ENCODE results near the gene PPP1R7.

PPP1R7 gene

DNA sequence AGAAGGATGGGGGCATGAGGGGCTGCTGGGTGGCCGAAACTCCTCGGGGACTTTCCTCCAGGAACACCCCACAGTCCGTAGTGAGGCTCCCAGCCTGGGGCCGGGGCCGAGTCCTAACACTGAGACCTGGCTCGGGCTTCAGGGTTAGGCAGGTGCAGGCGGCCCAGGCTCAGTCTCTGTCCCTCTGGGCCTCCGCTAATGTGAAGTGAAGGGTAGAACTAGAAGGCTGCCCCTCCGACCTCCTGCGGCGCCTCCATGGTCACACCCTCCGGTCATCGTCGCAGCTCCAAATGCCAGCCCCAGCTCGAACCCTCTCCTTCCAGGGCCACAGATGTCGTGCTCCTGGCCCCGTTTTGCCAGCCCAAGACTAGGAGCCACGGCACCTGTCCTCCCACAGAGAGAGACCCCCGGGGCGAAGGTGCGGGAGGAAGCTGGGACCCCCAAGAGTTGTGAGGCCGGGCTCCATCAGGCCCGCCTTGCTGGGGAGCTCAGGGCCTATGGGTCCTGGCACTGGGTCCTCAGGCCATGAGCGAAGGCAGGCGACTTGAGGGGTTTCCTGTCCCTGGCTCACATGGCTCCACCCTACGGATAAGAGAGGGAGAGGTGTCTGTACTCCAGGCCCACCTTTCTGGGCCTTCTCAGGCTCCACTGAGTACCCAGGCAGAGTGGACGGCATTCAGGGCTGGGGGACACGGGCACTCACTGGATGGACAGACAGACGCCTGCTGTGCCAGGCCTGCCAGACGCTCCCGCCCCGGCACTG, 39.0 kb downstream of the PPP1R7 start:
- in situ Hi-C loops (cut with HindIII; ENCODE audit: low sequenced_read_pairs): no loop called here
- H3K4me3 ChIP-seq (ENCODE audit: low read depth, low read length): no peak overlapping the region
- DNase-seq (ENCODE audit: low read depth, low spot score): no peak
- TF ChIP-seq, protein P1, sequence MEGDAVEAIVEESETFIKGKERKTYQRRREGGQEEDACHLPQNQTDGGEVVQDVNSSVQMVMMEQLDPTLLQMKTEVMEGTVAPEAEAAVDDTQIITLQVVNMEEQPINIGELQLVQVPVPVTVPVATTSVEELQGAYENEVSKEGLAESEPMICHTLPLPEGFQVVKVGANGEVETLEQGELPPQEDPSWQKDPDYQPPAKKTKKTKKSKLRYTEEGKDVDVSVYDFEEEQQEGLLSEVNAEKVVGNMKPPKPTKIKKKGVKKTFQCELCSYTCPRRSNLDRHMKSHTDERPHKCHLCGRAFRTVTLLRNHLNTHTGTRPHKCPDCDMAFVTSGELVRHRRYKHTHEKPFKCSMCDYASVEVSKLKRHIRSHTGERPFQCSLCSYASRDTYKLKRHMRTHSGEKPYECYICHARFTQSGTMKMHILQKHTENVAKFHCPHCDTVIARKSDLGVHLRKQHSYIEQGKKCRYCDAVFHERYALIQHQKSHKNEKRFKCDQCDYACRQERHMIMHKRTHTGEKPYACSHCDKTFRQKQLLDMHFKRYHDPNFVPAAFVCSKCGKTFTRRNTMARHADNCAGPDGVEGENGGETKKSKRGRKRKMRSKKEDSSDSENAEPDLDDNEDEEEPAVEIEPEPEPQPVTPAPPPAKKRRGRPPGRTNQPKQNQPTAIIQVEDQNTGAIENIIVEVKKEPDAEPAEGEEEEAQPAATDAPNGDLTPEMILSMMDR (IDR thresholded peaks at IDR 0.05; ENCODE audit: low read depth, low read length): no peak

DNA sequence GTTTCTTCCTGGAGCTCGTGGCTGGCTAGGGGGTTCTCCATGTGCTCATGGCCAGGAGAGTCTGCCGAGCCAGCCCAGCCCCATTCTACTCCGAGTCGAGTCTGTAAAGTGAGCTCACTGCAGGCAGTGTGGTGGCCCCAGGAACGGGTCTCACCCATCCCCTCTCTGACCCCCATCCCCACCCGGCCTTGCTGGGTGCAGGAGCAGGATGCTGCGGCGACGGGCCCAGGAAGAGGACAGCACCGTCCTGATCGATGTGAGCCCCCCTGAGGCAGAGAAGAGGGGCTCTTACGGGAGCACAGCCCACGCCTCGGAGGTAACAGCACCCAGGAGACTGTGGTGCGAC, 39.6 kb downstream of the PPP1R7 start:
- in situ Hi-C loops (cut with HindIII; ENCODE audit: low sequenced_read_pairs): no loop called here
- TF ChIP-seq, protein P1 (IDR thresholded peaks at IDR 0.05; ENCODE audit: low read depth, low read length): no peak
- DNase-seq (ENCODE audit: low read depth, low spot score): no peak
- no peak overlapping the region for H3K4me3 ChIP-seq (ENCODE audit: low read depth, low read length)

DNA sequence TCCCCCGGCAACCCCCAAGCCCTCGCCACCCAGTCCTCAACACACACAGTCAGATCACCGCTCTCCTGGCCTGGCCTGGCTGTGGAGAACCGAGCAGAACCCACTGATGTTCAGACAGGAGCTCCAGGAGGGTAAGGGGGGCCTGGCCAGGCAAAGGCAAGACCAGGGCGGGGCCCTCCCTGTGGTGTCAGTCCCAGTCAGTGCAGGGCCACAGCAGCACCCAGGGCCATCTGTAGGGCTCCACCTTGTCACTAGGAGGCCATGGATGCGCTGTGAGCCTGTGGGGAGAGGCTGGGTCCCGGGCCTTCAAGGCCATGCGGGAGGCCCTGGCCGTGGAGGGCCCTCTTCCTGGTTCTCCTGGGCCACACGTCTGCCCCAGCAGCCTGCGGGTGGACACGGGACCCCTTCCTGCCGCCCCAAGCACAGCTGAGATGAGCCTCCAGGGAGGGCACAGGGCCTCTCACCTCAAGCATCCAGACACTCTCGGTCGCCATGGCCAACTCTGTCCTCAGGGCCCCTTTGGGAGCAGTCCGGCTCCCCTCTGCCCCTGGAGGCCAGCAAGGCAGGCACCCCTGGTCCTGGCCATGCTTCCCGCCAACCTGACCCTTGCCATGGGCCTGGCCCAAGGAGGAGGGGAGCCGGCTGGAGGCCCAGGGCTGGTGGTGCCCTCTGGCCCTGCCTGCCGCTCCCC, 40.2 kb downstream of the PPP1R7 start:
- TF ChIP-seq, protein P1 (IDR thresholded peaks at IDR 0.05; ENCODE audit: low read depth, low read length): no peak
- in situ Hi-C loops (cut with HindIII; ENCODE audit: low sequenced_read_pairs): no loop called here
- no peak for DNase-seq (ENCODE audit: low read depth, low spot score)
- H3K4me3 ChIP-seq (ENCODE audit: low read depth, low read length): no peak overlapping the region

- TF ChIP-seq, protein P1 (IDR thresholded peaks at IDR 0.05; ENCODE audit: low read depth, low read length): no peak
- no peak overlapping the region for H3K4me3 ChIP-seq (ENCODE audit: low read depth, low read length)
- in situ Hi-C loops (cut with HindIII; ENCODE audit: low sequenced_read_pairs): no loop called here
- DNase-seq (ENCODE audit: low read depth, low spot score): no peak
Observed at GRCh38 chr2:241191081-241191480, 40.8 kb downstream of the PPP1R7 start.

GRCh38 chr2:241193271-241193670, 43.0 kb downstream of the PPP1R7 start:
- TF ChIP-seq, protein P1 (IDR thresholded peaks at IDR 0.05; ENCODE audit: low read depth, low read length): no peak
- in situ Hi-C loops (cut with HindIII; ENCODE audit: low sequenced_read_pairs): no loop called here
- DNase-seq (ENCODE audit: low read depth, low spot score): no peak
- H3K4me3 ChIP-seq (ENCODE audit: low read depth, low read length): no peak overlapping the region

DNA sequence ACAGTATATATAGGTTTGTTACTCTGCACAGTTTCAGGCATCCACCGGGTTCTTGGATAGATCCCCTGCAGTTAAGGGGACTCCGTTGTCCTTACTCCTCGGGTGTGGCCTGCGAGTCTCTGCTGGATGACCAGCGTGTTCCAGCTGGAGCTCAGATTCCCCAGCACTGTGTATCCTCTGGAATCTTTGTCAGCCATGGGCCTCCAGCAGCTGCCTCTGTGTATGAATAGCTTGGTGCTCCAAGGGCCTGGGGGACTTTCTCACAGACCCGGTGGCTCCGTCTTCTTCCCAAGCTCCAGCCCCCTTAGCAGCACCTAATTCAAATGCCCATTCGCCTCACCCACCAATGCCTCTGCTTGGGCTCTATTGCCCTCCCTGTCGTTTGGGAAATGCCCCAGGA, 44.5 kb downstream of the PPP1R7 start:
- no peak for DNase-seq (ENCODE audit: low read depth, low spot score)
- H3K4me3 ChIP-seq (ENCODE audit: low read depth, low read length): no peak overlapping the region
- TF ChIP-seq, protein P1 (IDR thresholded peaks at IDR 0.05; ENCODE audit: low read depth, low read length): no peak
- in situ Hi-C loops (cut with HindIII; ENCODE audit: low sequenced_read_pairs): no loop called here
